HG03432 (cell line): ENCODE data around the gene SRCIN1.
"Not testable (repeated sequence)": the region's sequence is repeated elsewhere in the genome, so short reads cannot be mapped to it uniquely, and the experiment has no call there.

Experiments used
- ATAC-seq: cut with Tn5 transposase; IDR thresholded peaks from one replicate; pipeline ENCODE4 v1.9.1; 2021; ENCODE audit warnings: mild to moderate bottlenecking, moderate library complexity; ENCODE audit not compliant: unreplicated experiment

SRCIN1 gene

GRCh38 chr17:38511150-38512108 lies 94.3 kb downstream of the SRCIN1 start:
- ATAC-seq, result no peak

GRCh38 chr17:38510421-38511149 lies 95.2 kb downstream of the SRCIN1 start:
- ATAC-seq, result no peak

- no peak for ATAC-seq
These were observed 95.9 kb downstream of the SRCIN1 start for GRCh38 chr17:38509772-38510420.

GRCh38 chr17:38508954-38509771 lies 96.6 kb downstream of the SRCIN1 start:
- ATAC-seq, result no peak

GRCh38 chr17:38508570-38508950 lies 97.2 kb downstream of the SRCIN1 start:
- ATAC-seq, result no peak

GRCh38 chr17:38507921-38508569 lies 97.7 kb downstream of the SRCIN1 start:
- ATAC-seq, result no peak

- no peak for ATAC-seq
These were observed 98.3 kb downstream of the SRCIN1 start for GRCh38 chr17:38507436-38507835.

GRCh38 chr17:38504216-38504615 lies 101.5 kb downstream of the SRCIN1 start:
- ATAC-seq, result no peak

GRCh38 chr17:38503286-38503913 lies 102.4 kb downstream of the SRCIN1 start:
- ATAC-seq, result not testable (repeated sequence)

GRCh38 chr17:38501718-38502117 lies 104.0 kb downstream of the SRCIN1 start:
- not testable (repeated sequence) for ATAC-seq

- not testable (repeated sequence) for ATAC-seq
These were observed 106.5 kb downstream of the SRCIN1 start for GRCh38 chr17:38499230-38499629.

- ATAC-seq, result no peak
These were observed 107.4 kb downstream of the SRCIN1 start for GRCh38 chr17:38498353-38498752.

GRCh38 chr17:38497656-38498055 lies 108.1 kb downstream of the SRCIN1 start:
- ATAC-seq, result not testable (repeated sequence)

GRCh38 chr17:38494152-38494551 lies 111.6 kb downstream of the SRCIN1 start:
- ATAC-seq, result not testable (repeated sequence)

- not testable (repeated sequence) for ATAC-seq
These were observed 113.4 kb downstream of the SRCIN1 start for GRCh38 chr17:38492067-38493040.

GRCh38 chr17:38491346-38492066 lies 114.2 kb downstream of the SRCIN1 start:
- not testable (repeated sequence) for ATAC-seq

GRCh38 chr17:38489774-38490173 lies 116.0 kb downstream of the SRCIN1 start:
- ATAC-seq, result not testable (repeated sequence)
